GM12878 (cell line): ENCODE data around the gene RALGPS2. TPM values are rescaled to one million over a fixed set of nuclear protein-coding genes. Genes with fewer than 3 reads are reported as not detected.

Source experiments
- ATAC-seq: fragments of 200-7000 bp; cut with Tn5 transposase; 3 replicates; pipeline ENCODE4 v1.9.1; 2020; ENCODE audit warnings: mild to moderate bottlenecking, moderate library complexity
- BruUV-seq: library from RNA; stranded (reverse); fragments of 400-500 nt; replicated peaks from 2 replicates; lab custom pipeline; 2021; lab: Mats Ljungman, UMichigan
- CTCF ChIA-PET: fragments of 300-600 bp; sonication (Branson Sonifier 250); formaldehyde crosslinking; extraction: SDS; loops from one replicate; lab custom pipeline; 2021; ENCODE audit warnings: inconsistent platforms; lab: Yijun Ruan, JAX
- POLR2A ChIA-PET: fragments of 350-600 bp; formaldehyde crosslinking; extraction: SDS; loops from one replicate; lab custom pipeline; 2021; ENCODE audit warnings: inconsistent platforms; lab: Charles Lee
- RAD21 ChIA-PET: fragments of 300-600 bp; sonication (Branson Sonifier 250); formaldehyde crosslinking; loops from one replicate; lab custom pipeline; 2023; ENCODE audit warnings: antibody characterized with exemption; ENCODE audit not compliant: unreplicated experiment; lab: Charles Lee
- SMC1A ChIA-PET: fragments of 300-600 bp; sonication (Branson Sonifier 250); formaldehyde crosslinking; loops from one replicate; lab custom pipeline; 2023; ENCODE audit not compliant: unreplicated experiment, uncharacterized antibody; lab: Charles Lee
- DNase-seq: peaks from one replicate; pipeline ENCODE4 v3.0.0-alpha.2; 2011; ENCODE audit warnings: low read depth, low spot score
- FAIRE-seq: peaks from 3 replicates; lab custom pipeline; 2011; peaks lifted over from hg19 to GRCh38; lab: Jason Lieb, UNC
- H2AFZ ChIP-seq: 2 replicates; pipeline ENCODE4 v1.6.0; 2011; ENCODE audit warnings: low read depth, low read length, control low read depth; ENCODE audit not compliant: control insufficient read depth
- H3K27ac ChIP-seq: 2 replicates; pipeline ENCODE4 v1.5.1; 2011; ENCODE audit warnings: control low read depth; ENCODE audit not compliant: control insufficient read depth, insufficient read depth
- H3K27me3 ChIP-seq, 2 experiments: replicated peaks in 1 of 2; 2 replicates each; pipeline versions ENCODE4 v1.6.0 to v1.6.1; 2011; ENCODE audit warnings: low read length in 1 of 2; ENCODE audit not compliant: control insufficient read depth in 2 of 2, insufficient read depth in 2 of 2
- H3K36me3 ChIP-seq, 2 experiments: 2 replicates each; pipeline ENCODE4 v1.5.1; 2011; ENCODE audit warnings: low read length in 1 of 2; ENCODE audit not compliant: control insufficient read depth in 2 of 2, insufficient read depth in 2 of 2
- H3K4me1 ChIP-seq: 2 replicates; pipeline ENCODE4 v1.6.1; 2011; ENCODE audit warnings: mild to moderate bottlenecking, low read length, moderate library complexity, mixed read lengths; ENCODE audit not compliant: control insufficient read depth, insufficient read depth
- H3K4me2 ChIP-seq: 2 replicates; pipeline ENCODE4 v1.6.0; 2011; ENCODE audit warnings: control low read depth; ENCODE audit not compliant: control insufficient read depth, insufficient read depth
- H3K4me3 ChIP-seq: fragments of 200-600 bp; sonication (generic); 2 replicates; pipeline ENCODE4 v1.5.1; 2016
- H3K79me2 ChIP-seq: 2 replicates; pipeline ENCODE4 v1.6.0; 2011; ENCODE audit warnings: low read length; ENCODE audit not compliant: control insufficient read depth, insufficient read depth
- H3K9ac ChIP-seq: 2 replicates; pipeline ENCODE4 v1.8.0; 2011; ENCODE audit warnings: low read length, control low read depth, mixed read lengths; ENCODE audit not compliant: control insufficient read depth, insufficient read depth
- H3K9me3 ChIP-seq: replicated peaks from 3 replicates; pipeline ENCODE4 v1.5.1; 2011; ENCODE audit warnings: mild to moderate bottlenecking, low read length; ENCODE audit not compliant: control insufficient read depth, insufficient read depth
- H4K20me1 ChIP-seq: 2 replicates; pipeline ENCODE4 v1.6.0; 2011; ENCODE audit not compliant: control insufficient read depth, insufficient read depth
- BCLAF1 ChIP-seq: fragments of 450-650 bp; IDR thresholded peaks from 2 replicates; pipeline ENCODE4 v1.6.1; 2017; ENCODE audit warnings: antibody characterized with exemption, mild to moderate bottlenecking, moderate library complexity
- CHD4 ChIP-seq: fragments of 200-600 bp; sonication (generic); IDR thresholded peaks from 2 replicates; pipeline ENCODE4 v1.6.1; 2016; ENCODE audit warnings: mild to moderate bottlenecking
- E4F1 ChIP-seq: fragments of 450-650 bp; IDR thresholded peaks from 2 replicates; pipeline ENCODE4 v1.6.1; 2018; ENCODE audit warnings: borderline replicate concordance, mild to moderate bottlenecking; ENCODE audit not compliant: partially characterized antibody
- EP300 ChIP-seq, 2 experiments: fragments of 150-350 bp in 1 of 2; IDR thresholded peaks; 2 replicates each; pipeline ENCODE4 v1.6.1; 2011 to 2012; ENCODE audit warnings: low read depth in 2 of 2, low read length in 2 of 2, borderline replicate concordance in 1 of 2, improper control_type of control experiment in 1 of 2, inconsistent platforms in 1 of 2; ENCODE audit not compliant: control insufficient read depth in 1 of 2
- MYC ChIP-seq: IDR thresholded peaks from 2 replicates; pipeline ENCODE4 v1.6.1; 2011; ENCODE audit warnings: mild to moderate bottlenecking, low read length, moderate library complexity, inconsistent platforms; ENCODE audit not compliant: insufficient read depth, insufficient replicate concordance, insufficient read length, severe bottlenecking
- PAX5 ChIP-seq: IDR thresholded peaks from 2 replicates; pipeline ENCODE4 v1.6.1; 2011; ENCODE audit warnings: low read depth, low read length, borderline replicate concordance
- PKNOX1 ChIP-seq: fragments of 450-650 bp; IDR thresholded peaks from 2 replicates; pipeline ENCODE4 v1.6.1; 2016; ENCODE audit warnings: mild to moderate bottlenecking
- PML ChIP-seq: IDR thresholded peaks from 2 replicates; pipeline ENCODE4 v1.6.1; 2012; ENCODE audit warnings: low read length, inconsistent platforms
- POLR2AphosphoS2 ChIP-seq: IDR thresholded peaks from 2 replicates; pipeline ENCODE4 v1.6.1; 2011; ENCODE audit warnings: low read depth, mild to moderate bottlenecking, low read length, improper control_type of control experiment, moderate library complexity
- RCOR1 ChIP-seq: conservative IDR thresholded peaks from 2 replicates; pipeline ENCODE4 v1.6.1; 2012; ENCODE audit warnings: low read depth, low read length, improper control_type of control experiment
- SUPT20H ChIP-seq: IDR thresholded peaks from 2 replicates; pipeline ENCODE4 v1.6.1; 2011; ENCODE audit warnings: low read depth, mild to moderate bottlenecking, low read length, moderate library complexity, borderline replicate concordance; ENCODE audit not compliant: control insufficient read depth
- WGBS: methylation state at CpG from one replicate; pipeline ENCODE4 v1.1.6; 2016; ENCODE audit warnings: low lambda C conversion rate; ENCODE audit not compliant: insufficient replicate concordance, insufficient coverage; ENCODE audit errors: missing lambda C conversion rate; 5-methylcytosine and 5-hydroxymethylcytosine counted together
- in situ Hi-C: fragments of 300-500 bp; cut with MboI; formaldehyde crosslinking; loops from 9 replicates; pipeline ENCODE4 v1.14.3; 2018; ENCODE audit warnings: mixed read lengths
- intact Hi-C: fragments of 100-400 bp; cut with micrococcal nuclease; formaldehyde crosslinking; loops from one replicate; pipeline ENCODE4 v1.14.2; 2022; ENCODE audit not compliant: unreplicated experiment
- polyA plus RNA-seq, 11 experiments: library from polyadenylated mRNA; depleted of rRNA in 4 of 11; unstranded in 6 of 11; stranded (reverse) in 5 of 11; fragments of >200 nt; fragmentation: Nextera tagmentation in 4 of 11; fragmentation: Illumina TruSeq in 1 of 11; extraction: Ambion mirVana in 4 of 11; extraction: Trizol in 1 of 11; gene quantifications; 1 replicate in 1 of 11; 2 replicates in 10 of 11; pipeline versions ENCODE4 v1.2.1 to v1.2.3, GENCODE V29; 2011 to 2016; ENCODE audit warnings: inconsistent platforms in 2 of 11, missing spikeins in 2 of 11, low read depth in 1 of 11
- total RNA-seq, 4 experiments: library from RNA; depleted of rRNA in 3 of 4; stranded (reverse); fragments of >200 nt in 3 of 4; fragmentation: Illumina TruSeq in 1 of 4; extraction: Trizol in 1 of 4; gene quantifications; 2 replicates each; pipeline versions ENCODE4 v1.2.1 to v1.2.3, GENCODE V29; 2013 to 2021

The RALGPS2 gene
- total and polyA plus RNA-seq, 10 of the 15 experiments (the other 5 are each of a cell fraction or from before 2014, with no cell fraction given) = 0.08 to 3.7 (median 0.50) TPM

GRCh38 chr1:178946855-178947676 lies 222.0 kb downstream of the RALGPS2 start:
- H3K27ac ChIP-seq = no peak overlapping the region
- 61% methylated on average over 3 of the region's 4 CpGs for WGBS
- RAD21 ChIA-PET = no interaction called here
- POLR2A ChIA-PET = interaction anchor here (0.6 kb wide), 1 partner anchor 13 kb away, joined by 3 read pairs; no protein-coding TSS in a partner anchor
- BruUV-seq = no TSS peak
- no peak for FAIRE-seq
- DNase-seq = no peak
- SMC1A ChIA-PET = no interaction called here
- CTCF ChIA-PET = no interaction called here
- H3K79me2 ChIP-seq = no peaks in the 10 kb centered on the region
- in situ Hi-C loops (no loop called here), intact Hi-C loops (no loop called here)
- no peaks in the 10 kb centered on the region for H3K9me3 ChIP-seq
- no peaks in the 10 kb centered on the region for H3K4me1 ChIP-seq
- ATAC-seq = no peak
- no peak overlapping the region for H3K4me2 ChIP-seq
- H4K20me1 ChIP-seq = no peaks in the 10 kb centered on the region
- no peak overlapping the region for H2AFZ ChIP-seq
- H3K4me3 ChIP-seq = no peak overlapping the region
- no peaks in the 10 kb centered on the region for H3K36me3 ChIP-seq
- H3K9ac ChIP-seq = no peak overlapping the region
- TF ChIP-seq PML (no peak), PKNOX1 (no peak), MYC (no peak), PAX5 (no peak), BCLAF1 (no peak), RCOR1 (no peak), EP300 (IDR thresholded peaks at IDR 0.05; ENCODE audit: borderline replicate concordance in 1 of 2, control insufficient read depth in 1 of 2, low read depth in 2 of 2, low read length in 2 of 2) (no peak), SUPT20H (no peak), POLR2AphosphoS2 (no peak), CHD4 (no peak), E4F1 (no peak)
- H3K27me3 ChIP-seq = peaks cover 0 to 3% of the 10 kb centered on the region in 2 experiments; a peak in 2 of 4 replicates
